Measurements from ENCODE around the gene ABCA2. TPM values are rescaled to one million over a fixed set of nuclear protein-coding genes. Genes with fewer than 3 reads are reported as not detected.
A peak's percentile ranks its signal among the peaks of the same experiment; 100 is the strongest.

ABCA2 gene
- total RNA-seq, 4 donors from 2014 or later = 18.2 to 27.6 (median 23.7) TPM

DNA sequence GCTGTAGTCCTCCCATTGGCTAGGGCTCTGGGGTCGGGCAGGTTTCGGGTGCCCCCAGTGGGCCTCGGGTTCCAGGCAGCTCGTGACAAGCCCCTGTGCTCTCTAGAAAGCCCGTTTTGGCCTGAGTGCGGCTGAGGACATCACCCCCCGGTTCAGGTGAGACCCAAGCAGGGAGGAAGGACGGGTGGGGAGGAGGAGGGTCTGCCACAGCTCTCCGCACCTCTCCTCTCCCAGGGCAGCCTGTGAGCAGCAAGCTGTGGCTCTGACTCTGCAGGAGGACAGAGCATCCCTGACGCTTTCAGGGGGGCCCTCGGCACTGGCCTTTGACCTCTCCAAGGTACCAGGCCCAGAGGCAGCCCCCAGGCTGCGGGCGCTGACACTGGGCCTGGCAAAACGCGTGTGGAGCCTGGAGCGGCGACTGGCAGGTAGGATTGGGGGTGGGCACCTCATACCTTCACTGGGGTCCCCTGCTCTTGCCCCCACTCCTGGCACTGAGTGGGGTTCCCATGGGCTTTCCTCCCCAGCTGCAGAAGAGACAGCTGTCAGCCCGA is 35.1 kb downstream of the ABCA2 start:
- H3K4me3 ChIP-seq (ENCODE audit: low read depth, poor library complexity, severe bottlenecking) = peak overlapping the region; percentile 47
- 31 to 57% methylated on average over 8 to 14 of the region's 18 CpGs for WGBS, 2 donors
- TF ChIP-seq, protein P1, sequence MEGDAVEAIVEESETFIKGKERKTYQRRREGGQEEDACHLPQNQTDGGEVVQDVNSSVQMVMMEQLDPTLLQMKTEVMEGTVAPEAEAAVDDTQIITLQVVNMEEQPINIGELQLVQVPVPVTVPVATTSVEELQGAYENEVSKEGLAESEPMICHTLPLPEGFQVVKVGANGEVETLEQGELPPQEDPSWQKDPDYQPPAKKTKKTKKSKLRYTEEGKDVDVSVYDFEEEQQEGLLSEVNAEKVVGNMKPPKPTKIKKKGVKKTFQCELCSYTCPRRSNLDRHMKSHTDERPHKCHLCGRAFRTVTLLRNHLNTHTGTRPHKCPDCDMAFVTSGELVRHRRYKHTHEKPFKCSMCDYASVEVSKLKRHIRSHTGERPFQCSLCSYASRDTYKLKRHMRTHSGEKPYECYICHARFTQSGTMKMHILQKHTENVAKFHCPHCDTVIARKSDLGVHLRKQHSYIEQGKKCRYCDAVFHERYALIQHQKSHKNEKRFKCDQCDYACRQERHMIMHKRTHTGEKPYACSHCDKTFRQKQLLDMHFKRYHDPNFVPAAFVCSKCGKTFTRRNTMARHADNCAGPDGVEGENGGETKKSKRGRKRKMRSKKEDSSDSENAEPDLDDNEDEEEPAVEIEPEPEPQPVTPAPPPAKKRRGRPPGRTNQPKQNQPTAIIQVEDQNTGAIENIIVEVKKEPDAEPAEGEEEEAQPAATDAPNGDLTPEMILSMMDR (IDR thresholded peaks at IDR 0.05) = no peak
- TF ChIP-seq POLR2A (IDR thresholded peaks at IDR 0.05) = no peak
- intact Hi-C loops (cut with DNase I; ENCODE audit: low total_unique reads) = no loop called here
- no peak for DNase-seq (ENCODE audit: low spot score in 2 of 2)

DNA sequence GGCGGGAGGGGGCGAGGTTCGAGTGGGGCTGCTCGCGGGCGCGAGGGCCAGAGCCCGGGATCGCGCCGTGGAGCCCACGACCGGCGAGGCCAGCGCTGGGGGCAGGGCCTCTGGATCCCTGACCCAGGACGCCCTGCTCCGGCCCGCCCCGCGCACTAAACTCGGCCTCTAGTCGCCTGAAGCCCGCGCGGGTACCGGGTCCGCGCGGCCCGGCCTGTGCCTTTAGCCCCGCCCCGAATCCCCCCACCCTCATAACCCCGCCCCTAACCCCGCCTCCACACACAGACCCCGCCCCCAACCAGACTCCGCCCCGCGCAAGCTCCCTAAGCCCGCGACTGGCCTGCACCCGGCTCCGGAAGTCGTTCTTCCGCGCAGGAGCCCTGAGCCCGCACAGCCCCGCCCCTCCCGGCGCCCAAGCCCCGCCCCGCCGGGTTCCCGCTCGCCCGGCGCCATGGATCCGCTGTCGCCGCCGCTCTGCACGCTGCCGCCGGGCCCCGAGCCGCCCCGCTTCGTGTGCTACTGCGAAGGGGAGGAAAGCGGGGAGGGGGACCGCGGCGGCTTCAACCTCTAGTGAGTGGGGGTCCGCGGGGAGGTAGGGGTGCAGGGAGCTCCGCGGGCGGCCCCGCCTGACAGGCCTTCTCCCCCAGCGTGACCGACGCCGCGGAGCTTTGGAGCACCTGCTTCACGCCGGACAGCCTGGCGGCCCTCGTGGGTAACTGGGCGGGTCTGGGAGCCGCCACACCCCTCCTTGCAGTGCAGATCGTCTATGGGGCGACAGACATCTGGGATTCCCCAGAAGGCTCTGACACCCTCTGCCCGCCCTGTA is 35.8 kb downstream of the ABCA2 start, which contains the start of gene PAXX:
Gene PAXX (plus strand): TSS at position 430 of the 826 bp plus-strand sequence. CDS start 22 bp downstream, at position 452.
- DNase-seq (ENCODE audit: low spot score in 2 of 2) = peak; percentile 86 to 98
- TF ChIP-seq, protein P1 (IDR thresholded peaks at IDR 0.05) = no peak
- no peak for TF ChIP-seq POLR2A (IDR thresholded peaks at IDR 0.05)
- H3K4me3 ChIP-seq (ENCODE audit: low read depth, poor library complexity, severe bottlenecking) = peak within 1 kb of the TSS; percentile 47
- 1% methylated on average over 30 to 65 of the region's 92 CpGs for WGBS, 2 donors
- intact Hi-C loops (cut with DNase I; ENCODE audit: low total_unique reads) = no loop called here

DNA sequence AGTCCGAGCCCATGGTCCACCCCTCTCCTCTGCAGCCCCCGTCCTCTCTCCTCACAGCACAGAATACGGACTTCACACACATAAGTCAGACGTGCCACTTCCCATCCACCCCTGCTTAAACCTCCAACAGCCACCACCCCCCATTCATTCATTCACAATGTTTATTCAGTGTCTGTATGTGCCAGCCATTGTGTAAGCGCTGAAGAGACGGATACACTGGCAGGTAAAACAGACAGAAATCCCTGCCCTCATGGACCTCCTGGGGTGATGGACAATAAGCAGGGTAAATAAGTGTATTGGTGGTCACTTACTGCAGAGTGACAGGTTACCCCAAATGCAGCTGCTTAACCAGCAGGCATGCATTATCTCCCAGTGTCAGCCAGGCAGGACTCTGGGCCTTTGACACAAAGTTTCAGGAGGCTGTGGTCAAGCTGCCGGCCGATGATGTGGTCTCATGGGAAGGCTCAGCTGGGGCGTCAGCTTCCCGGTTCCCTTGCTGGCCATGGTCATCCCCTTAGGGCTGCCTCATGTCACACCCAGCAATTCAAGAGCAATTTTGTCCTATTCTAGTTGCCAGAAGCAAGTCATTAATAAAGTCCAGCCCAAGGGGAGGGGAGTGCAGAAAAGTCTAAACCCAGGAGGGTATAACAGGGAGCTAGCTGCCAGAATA is 37.7 kb downstream of the ABCA2 start:
- H3K4me3 ChIP-seq (ENCODE audit: low read depth, poor library complexity, severe bottlenecking) = no peak overlapping the region
- no peak for DNase-seq (ENCODE audit: low spot score in 2 of 2)
- no peak for TF ChIP-seq POLR2A (IDR thresholded peaks at IDR 0.05)
- TF ChIP-seq, protein P1 (IDR thresholded peaks at IDR 0.05) = no peak
- 76 to 82% methylated on average over 10 of the region's 10 CpGs for WGBS, 2 donors
- intact Hi-C loops (cut with DNase I; ENCODE audit: low total_unique reads) = no loop called here

DNA sequence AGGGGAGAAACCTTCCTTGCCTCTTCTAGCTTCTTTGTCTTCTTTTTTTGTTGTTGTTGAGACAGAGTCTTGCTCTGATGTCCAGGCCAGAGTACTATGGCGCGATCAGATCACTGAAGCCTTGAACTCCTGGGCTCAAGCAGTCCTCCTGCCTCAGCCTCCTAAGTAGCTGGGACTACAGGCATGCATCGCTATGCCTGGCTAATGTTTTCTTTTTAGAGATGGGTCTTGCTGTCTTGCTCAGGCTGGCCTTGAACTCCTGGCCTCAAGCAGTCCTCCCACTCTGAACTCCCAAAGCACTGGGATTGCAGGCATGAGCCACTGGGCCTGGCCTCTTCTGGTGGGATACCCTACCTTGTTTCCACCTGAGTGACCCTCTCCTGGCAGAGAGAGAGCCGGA is 39.2 kb downstream of the ABCA2 start:
- no peak for DNase-seq (ENCODE audit: low spot score in 2 of 2)
- intact Hi-C loops (cut with DNase I; ENCODE audit: low total_unique reads) = no loop called here
- 96 to 97% methylated on average over 4 of the region's 4 CpGs for WGBS, 2 donors
- no peak overlapping the region for H3K4me3 ChIP-seq (ENCODE audit: low read depth, poor library complexity, severe bottlenecking)
- no peak for TF ChIP-seq POLR2A (IDR thresholded peaks at IDR 0.05)
- TF ChIP-seq, protein P1 (IDR thresholded peaks at IDR 0.05) = no peak

DNA sequence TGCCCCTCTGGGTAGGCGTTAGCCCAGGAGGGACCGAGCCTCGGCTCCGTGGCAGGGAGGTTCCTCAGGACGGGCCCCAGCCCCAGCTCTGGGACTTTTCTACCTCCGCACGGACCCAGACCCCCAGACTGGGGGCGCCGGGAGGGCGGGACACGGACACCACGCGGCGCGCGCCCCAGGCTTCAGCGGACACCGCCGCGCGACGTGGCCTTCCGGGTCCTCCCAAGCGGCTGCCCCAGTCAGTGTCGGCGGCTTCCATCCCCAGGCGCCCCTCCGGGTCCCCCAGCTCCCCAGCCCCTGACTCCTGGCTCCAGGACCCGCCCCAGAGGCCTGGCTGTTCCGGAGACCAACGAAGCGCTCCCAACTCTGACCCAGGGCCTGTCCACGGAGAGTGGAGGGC is 42.2 kb downstream of the ABCA2 start:
- WGBS, 2 donors = 25 to 32% methylated on average over 10 to 33 of the region's 33 CpGs
- DNase-seq (ENCODE audit: low spot score in 2 of 2) = no peak

More for the DNA sequence above, 42.2 kb downstream of the ABCA2 start:
- no peak overlapping the region for H3K4me3 ChIP-seq (ENCODE audit: low read depth, poor library complexity, severe bottlenecking)
- TF ChIP-seq, protein P1 (IDR thresholded peaks at IDR 0.05) = no peak
- intact Hi-C loops (cut with DNase I; ENCODE audit: low total_unique reads) = no loop called here
